ENCODE data around the gene MYB. TPM values are rescaled to one million over a fixed set of nuclear protein-coding genes. Genes with fewer than 3 reads are reported as not detected.
A peak's percentile ranks its signal among the peaks of the same experiment; 100 is the strongest.

MYB gene
- total and polyA plus RNA-seq, 2 of the 4 experiments (the other 2 are of a cell fraction), result 0.44 to 0.90 TPM

- Histone ChIP-seq H2AK5ac (ENCODE audit: low read depth, low read length) (no peak overlapping the region), H3K27me3 (ENCODE audit: control insufficient read depth, insufficient read depth, low read length) (no peaks in the 10 kb centered on the region), H3K4ac (ENCODE audit: low read depth, low read length) (no peak overlapping the region), H3K27ac (ENCODE audit: insufficient read depth, low read length) (no peak overlapping the region), H3K23ac (ENCODE audit: low read depth, low read length) (no peak overlapping the region), H3K36me3 (ENCODE audit: control insufficient read depth, insufficient read depth, low read length) (no peaks in the 10 kb centered on the region), H2BK15ac (ENCODE audit: low read depth, low read length) (no peak overlapping the region), H3K56ac (ENCODE audit: extremely low read depth, insufficient read depth, low read length) (no peak overlapping the region), H2BK120ac (ENCODE audit: low read depth, low read length) (no peak overlapping the region), H4K20me1 (ENCODE audit: insufficient read depth, low read length) (no peaks in the 10 kb centered on the region), H4K8ac (ENCODE audit: low read depth in 2 of 2, low read length in 2 of 2) (no peak overlapping the region), H3K9ac (ENCODE audit: low read depth, low read length) (no peak overlapping the region), H3K4me1 (ENCODE audit: control insufficient read depth, insufficient read depth, low read length) (no peaks in the 10 kb centered on the region), H3K79me1 (ENCODE audit: low read depth in 1 of 2, low read length in 2 of 2) (no peaks in the 10 kb centered on the region), H2AFZ (replicated peaks; ENCODE audit: low read length, poor library complexity) (no peak overlapping the region), H2BK5ac (ENCODE audit: low read depth, low read length, poor library complexity, severe bottlenecking) (no peak overlapping the region), H4K5ac (ENCODE audit: low read depth, low read length) (no peak overlapping the region), H4K91ac (ENCODE audit: insufficient read depth, low read depth, low read length) (no peak overlapping the region), H2BK20ac (ENCODE audit: low read depth, low read length) (no peak overlapping the region), H3K4me3 (ENCODE audit: insufficient read depth, low read depth, low read length) (no peak overlapping the region), H3K9me1 (ENCODE audit: insufficient read depth, low read length) (0 out of 2 replicates have a peak, but pooled peaks cover 2% of the 10 kb centered on the region), H3K14ac (replicated peaks; ENCODE audit: low read depth, low read length) (no peak overlapping the region), H3K9me3 (ENCODE audit: control insufficient read depth, insufficient read depth, low read length) (no peaks in the 10 kb centered on the region), H3K4me2 (ENCODE audit: low read depth, low read length) (no peak overlapping the region), H2AK9ac (replicated peaks; ENCODE audit: low read depth, low read length, poor library complexity) (no peak overlapping the region), H3K18ac (ENCODE audit: low read depth, low read length) (no peak overlapping the region)
- CTCF ChIA-PET, result no interaction called here
- WGBS, 2 experiments (ENCODE audit: extremely low coverage in 2 of 2, insufficient read length in 1 of 2), result 90% methylated on average over 2 of the region's 6 CpGs; no CpG with 5 or more reads in 1 of the 2 experiments
- dilution Hi-C loops (cut with HindIII; ENCODE audit: low sequenced_read_pairs, unreplicated experiment), result no loop called here
- DNase-seq, result no peak
- TF ChIP-seq CEBPB (IDR thresholded peaks at IDR 0.05; ENCODE audit: low read depth, low read length) (peak; percentile 40; the same call in 1 of the 2 replicates), MAZ (IDR thresholded peaks at IDR 0.05; ENCODE audit: borderline replicate concordance, low read depth, low read length) (no peak)
- BruUV-seq (replicated peaks), result no TSS peak
- in situ Hi-C loops (cut with MboI; ENCODE audit: low sequenced_read_pairs), result no loop called here
- no peak for ATAC-seq (ENCODE audit: low read depth)
- intact Hi-C loops (cut with micrococcal nuclease), result no loop called here
- POLR2A ChIA-PET (ENCODE audit: unreplicated experiment), result no interaction called here
These were observed 14.4 kb downstream of the MYB start for GRCh38 chr6:135195522-135195921.

Data from IMR-90 (cell line).